HFF-Myc (cell line): ENCODE results near the gene SCN1B.

ENCODE experiments used
- DNase-seq: peaks from one replicate; pipeline ENCODE4 v3.0.0-alpha.2; 2011; ENCODE audit warnings: low read depth; ENCODE audit errors: extremely low read depth
- H3K4me3 ChIP-seq: replicated peaks from 2 replicates; pipeline ENCODE4 v1.5.1; 2011; ENCODE audit warnings: low read depth, mild to moderate bottlenecking, control low read depth, low read length
- CTCF ChIP-seq: IDR thresholded peaks from 2 replicates; pipeline ENCODE4 v1.5.1; 2012; ENCODE audit warnings: mild to moderate bottlenecking, low read depth, low read length, control low read depth; ENCODE audit errors: missing control alignments

The SCN1B gene

GRCh38 chr19:35058370-35058769, 28.1 kb downstream of the SCN1B start:
- no peak for DNase-seq
- TF ChIP-seq CTCF = no peak

GRCh38 chr19:35059006-35059798, 28.9 kb downstream of the SCN1B start:
- no peak for TF ChIP-seq CTCF
- H3K4me3 ChIP-seq = no peak overlapping the region
- DNase-seq = no peak

More at GRCh38 chr19:35058370-35058769, 28.1 kb downstream of the SCN1B start:
- no peak overlapping the region for H3K4me3 ChIP-seq

- no peak for DNase-seq
- H3K4me3 ChIP-seq = no peak overlapping the region
- no peak for TF ChIP-seq CTCF
Measured at GRCh38 chr19:35059799-35060091, 29.5 kb downstream of the SCN1B start.

GRCh38 chr19:35060160-35060855, 30.0 kb downstream of the SCN1B start:
- no peak for DNase-seq
- TF ChIP-seq CTCF = no peak
- no peak overlapping the region for H3K4me3 ChIP-seq

- no peak for TF ChIP-seq CTCF
- DNase-seq = no peak
- H3K4me3 ChIP-seq = no peak overlapping the region
Measured at GRCh38 chr19:35061583-35062373, 31.5 kb downstream of the SCN1B start.

GRCh38 chr19:35062942-35063341, 32.7 kb downstream of the SCN1B start:
- no peak for DNase-seq
- no peak for TF ChIP-seq CTCF
- H3K4me3 ChIP-seq = no peak overlapping the region
